H1 (cell line): ENCODE results near the gene DUSP10.

Experiments
- EP300 ChIP-seq, 2 experiments: IDR thresholded peaks; 1 replicate in 1 of 2; 2 replicates in 1 of 2; pipeline ENCODE4 v1.6.1; 2011 to 2012; ENCODE audit warnings: low read depth in 2 of 2, low read length in 2 of 2, mild to moderate bottlenecking in 2 of 2, borderline replicate concordance in 1 of 2, inconsistent platforms in 1 of 2, moderate library complexity in 1 of 2
- GABPA ChIP-seq: IDR thresholded peaks from 2 replicates; pipeline ENCODE4 v1.6.1; 2011; ENCODE audit warnings: mild to moderate bottlenecking, low read length, moderate library complexity, borderline replicate concordance; ENCODE audit not compliant: insufficient read depth
- JUN ChIP-seq: IDR thresholded peaks from 2 replicates; pipeline ENCODE4 v1.6.1; 2011; ENCODE audit warnings: low read depth, mild to moderate bottlenecking, improper control_type of control experiment, low read length
- MAFK ChIP-seq: IDR thresholded peaks from 2 replicates; pipeline ENCODE4 v1.6.1; 2012; ENCODE audit warnings: low read depth, mild to moderate bottlenecking, improper control_type of control experiment, low read length
- NRF1 ChIP-seq: IDR thresholded peaks from 2 replicates; pipeline ENCODE4 v1.6.1; 2011; ENCODE audit warnings: mild to moderate bottlenecking, low read depth, low read length, improper control_type of control experiment
- SIN3A ChIP-seq, 2 experiments: IDR thresholded peaks in 1 of 2; conservative IDR thresholded peaks in 1 of 2; 2 replicates each; pipeline ENCODE4 v1.6.1; 2011 to 2012; ENCODE audit warnings: low read length in 2 of 2, improper control_type of control experiment in 1 of 2, low read depth in 1 of 2, mild to moderate bottlenecking in 1 of 2
- SRF ChIP-seq: IDR thresholded peaks from 2 replicates; pipeline ENCODE4 v1.6.1; 2011; ENCODE audit warnings: mild to moderate bottlenecking, low read depth, low read length, moderate library complexity
- TEAD4 ChIP-seq: IDR thresholded peaks from 2 replicates; pipeline ENCODE4 v1.6.1; 2012; ENCODE audit warnings: low read depth, low read length, inconsistent platforms, mixed read lengths
- ZNF274 ChIP-seq: IDR thresholded peaks from 2 replicates; pipeline ENCODE4 v1.7.0; 2012; ENCODE audit warnings: low read length, borderline replicate concordance; ENCODE audit errors: extremely low read depth

DNA sequence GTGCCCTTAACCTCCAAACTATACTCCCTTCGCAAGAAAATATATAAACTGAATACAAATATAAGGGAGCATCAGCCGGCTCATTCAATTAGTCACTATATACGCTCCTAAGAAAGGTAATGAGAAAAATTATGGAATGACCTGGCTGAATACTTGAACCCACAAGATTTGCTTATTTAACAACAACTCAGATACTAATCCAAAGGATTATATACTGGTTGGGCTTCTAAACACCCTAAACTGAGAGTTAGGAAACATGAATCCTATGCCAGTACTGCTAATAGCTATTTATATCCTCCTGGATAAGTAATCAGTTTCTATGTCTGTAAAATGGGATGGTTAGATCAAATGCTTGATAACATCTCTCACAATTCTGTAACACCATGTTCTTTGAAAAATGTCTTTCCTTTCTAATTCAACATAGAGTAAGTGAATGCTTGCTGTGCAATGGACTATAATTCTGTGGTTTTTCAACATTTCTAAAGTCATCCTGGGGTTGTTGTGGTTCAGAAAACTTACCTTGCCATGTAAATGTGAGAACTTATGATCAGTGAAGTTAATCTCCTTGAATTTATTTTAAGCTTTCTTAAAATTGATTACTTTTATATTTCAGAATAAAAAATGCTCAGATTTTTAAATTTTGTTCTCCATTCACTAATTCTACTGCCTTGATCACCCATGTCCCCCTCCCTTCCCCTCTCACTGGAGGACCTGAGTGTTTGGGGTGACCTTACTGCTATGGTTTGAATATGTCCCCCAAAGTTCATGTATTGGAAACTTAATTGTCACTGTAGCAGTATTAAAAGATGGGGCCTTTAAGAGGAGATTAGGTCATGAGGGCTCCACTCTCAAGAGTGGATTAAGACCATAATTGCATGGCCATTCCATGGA lies 14.5 kb downstream of the DUSP10 start:
- TF ChIP-seq ZNF274, result no peak
- TF ChIP-seq EP300 (IDR thresholded peaks at IDR 0.05; ENCODE audit: borderline replicate concordance in 1 of 2, low read depth in 2 of 2, low read length in 2 of 2), result no peak
- no peak for TF ChIP-seq SIN3A (conservative IDR thresholded peaks at IDR 0.05 in 1 of 2, IDR thresholded peaks at IDR 0.05 in 1 of 2; ENCODE audit: low read depth in 1 of 2, low read length in 2 of 2)
- TF ChIP-seq NRF1, result no peak
- TF ChIP-seq GABPA, result no peak
- TF ChIP-seq SRF, result no peak
- TF ChIP-seq TEAD4, result no peak
- TF ChIP-seq MAFK, result no peak
- no peak for TF ChIP-seq JUN
